MM.1S (cell line): Measurements from ENCODE around the gene FLT1.

Source experiments
- EZH2phosphoT487 ChIP-seq: fragments of 300-600 bp; sonication (generic); IDR thresholded peaks from 2 replicates; pipeline ENCODE4 v1.6.1; 2018; ENCODE audit warnings: antibody characterized with exemption, low read length
- TF ChIP-seq, protein P1 (sequence below): fragments of 300-600 bp; sonication (generic); IDR thresholded peaks from 2 replicates; pipeline ENCODE4 v1.5.1; 2016; ENCODE audit warnings: antibody characterized with exemption, low read length, mixed read lengths

DNA sequence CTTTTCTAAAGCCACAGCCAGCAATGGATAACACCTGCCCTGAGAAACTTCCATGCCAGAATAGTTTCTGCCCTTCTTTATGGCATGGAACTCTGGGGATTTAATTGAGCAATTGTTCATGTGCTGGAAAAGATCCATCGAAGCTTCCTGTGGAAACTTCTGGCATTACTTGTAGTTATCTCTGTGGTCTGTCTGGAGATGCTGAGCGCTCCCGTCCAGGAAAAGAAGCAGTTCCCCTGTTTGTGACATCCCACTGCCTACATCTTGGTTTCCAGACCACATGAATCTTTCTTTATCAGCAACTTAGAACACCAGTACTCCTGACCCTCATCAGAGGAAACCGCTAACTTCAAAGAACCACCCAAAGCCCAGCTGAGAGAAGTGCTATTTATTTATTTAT, 24.6 kb downstream of the FLT1 start:
- TF ChIP-seq, protein P1, sequence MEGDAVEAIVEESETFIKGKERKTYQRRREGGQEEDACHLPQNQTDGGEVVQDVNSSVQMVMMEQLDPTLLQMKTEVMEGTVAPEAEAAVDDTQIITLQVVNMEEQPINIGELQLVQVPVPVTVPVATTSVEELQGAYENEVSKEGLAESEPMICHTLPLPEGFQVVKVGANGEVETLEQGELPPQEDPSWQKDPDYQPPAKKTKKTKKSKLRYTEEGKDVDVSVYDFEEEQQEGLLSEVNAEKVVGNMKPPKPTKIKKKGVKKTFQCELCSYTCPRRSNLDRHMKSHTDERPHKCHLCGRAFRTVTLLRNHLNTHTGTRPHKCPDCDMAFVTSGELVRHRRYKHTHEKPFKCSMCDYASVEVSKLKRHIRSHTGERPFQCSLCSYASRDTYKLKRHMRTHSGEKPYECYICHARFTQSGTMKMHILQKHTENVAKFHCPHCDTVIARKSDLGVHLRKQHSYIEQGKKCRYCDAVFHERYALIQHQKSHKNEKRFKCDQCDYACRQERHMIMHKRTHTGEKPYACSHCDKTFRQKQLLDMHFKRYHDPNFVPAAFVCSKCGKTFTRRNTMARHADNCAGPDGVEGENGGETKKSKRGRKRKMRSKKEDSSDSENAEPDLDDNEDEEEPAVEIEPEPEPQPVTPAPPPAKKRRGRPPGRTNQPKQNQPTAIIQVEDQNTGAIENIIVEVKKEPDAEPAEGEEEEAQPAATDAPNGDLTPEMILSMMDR, result no peak
- TF ChIP-seq EZH2phosphoT487, result no peak
